SK-N-SH (cell line): ENCODE results near the gene PCDHGB2. TPM values are rescaled to one million over a fixed set of nuclear protein-coding genes. Genes with fewer than 3 reads are reported as not detected.
A peak's percentile ranks its signal among the peaks of the same experiment; 100 is the strongest.
"Not testable (repeated sequence)": the region's sequence is repeated elsewhere in the genome, so short reads cannot be mapped to it uniquely, and the experiment has no call there.

Experiments
- CTCF ChIA-PET: fragments of 300-600, 350-600 bp; formaldehyde crosslinking; extraction: SDS; loops from one replicate; lab custom pipeline; 2021; lab: Yijun Ruan, JAX
- POLR2A ChIA-PET: fragments of 350-600 bp; sonication (Branson Sonifier 250); formaldehyde crosslinking; extraction: SDS; loops from one replicate; lab custom pipeline; 2020; ENCODE audit warnings: antibody characterized with exemption, inconsistent platforms; lab: Yijun Ruan, JAX
- DNase-seq: peaks from one replicate; pipeline ENCODE4 v3.0.0; 2012
- H2AFZ ChIP-seq: fragments of 200-600 bp; sonication (generic); 2 replicates; pipeline ENCODE4 v1.8.1; 2016; ENCODE audit warnings: antibody characterized with exemption, mild to moderate bottlenecking, low read depth
- H3F3A ChIP-seq: fragments of 200-600 bp; sonication (generic); replicated peaks from 2 replicates; pipeline ENCODE3; 2016; ENCODE audit warnings: antibody characterized with exemption, mild to moderate bottlenecking; ENCODE audit not compliant: insufficient read depth
- H3K27ac ChIP-seq, 2 experiments: fragments of 200-500 bp in 1 of 2; fragments of 200-600 bp in 1 of 2; sonication (Bioruptor generic) in 1 of 2; sonication (generic), shearing (Covaris generic) in 1 of 2; 2 replicates each; pipeline versions ENCODE4 v1.5.1 to v1.6.1; 2014 to 2016; ENCODE audit warnings: low read depth in 2 of 2, inconsistent platforms in 1 of 2, low read length in 1 of 2, mild to moderate bottlenecking in 1 of 2, mixed read lengths in 1 of 2
- H3K27me3 ChIP-seq: fragments of 200-600 bp; sonication (generic), shearing (Covaris generic); 2 replicates; pipeline ENCODE4 v1.6.1; 2016; ENCODE audit warnings: mixed run types; ENCODE audit not compliant: insufficient read depth
- H3K36me3 ChIP-seq, 2 experiments: fragments of 200-500 bp in 1 of 2; fragments of 200-600 bp in 1 of 2; sonication (Bioruptor generic) in 1 of 2; sonication (generic) in 1 of 2; replicated peaks in 1 of 2; 2 replicates each; pipeline versions ENCODE3 to v1.5.1; 2014 to 2016; ENCODE audit warnings: low read length in 1 of 2, mild to moderate bottlenecking in 1 of 2; ENCODE audit not compliant: insufficient read depth in 2 of 2, control insufficient read depth in 1 of 2
- H3K4me1 ChIP-seq, 2 experiments: fragments of 200-500 bp in 1 of 2; fragments of 200-600 bp in 1 of 2; sonication (Bioruptor generic) in 1 of 2; sonication (generic), shearing (Covaris generic) in 1 of 2; 2 replicates each; pipeline versions ENCODE4 v1.5.1 to v1.6.1; 2014 to 2016; ENCODE audit warnings: low read depth in 1 of 2, low read length in 1 of 2, mixed run types in 1 of 2; ENCODE audit not compliant: insufficient read depth in 2 of 2, control insufficient read depth in 1 of 2
- H3K4me2 ChIP-seq: fragments of 200-600 bp; sonication (generic), shearing (Covaris generic); 2 replicates; pipeline ENCODE4 v1.6.1; 2017; ENCODE audit warnings: mixed run types
- H3K4me3 ChIP-seq, 2 experiments: fragments of 200-500 bp in 1 of 2; fragments of 200-600 bp in 1 of 2; sonication (Bioruptor generic) in 1 of 2; sonication (generic), shearing (Covaris generic) in 1 of 2; 2 replicates each; pipeline versions ENCODE4 v1.5.1 to v1.8.1; 2014 to 2016; ENCODE audit warnings: low read depth in 2 of 2, inconsistent platforms in 1 of 2, low read length in 1 of 2, mild to moderate bottlenecking in 1 of 2, mixed read lengths in 1 of 2, moderate library complexity in 1 of 2
- H3K79me2 ChIP-seq: fragments of 200-600 bp; sonication (generic); 2 replicates; pipeline ENCODE4 v1.8.1; 2017; ENCODE audit warnings: mild to moderate bottlenecking; ENCODE audit not compliant: insufficient read depth
- H3K9ac ChIP-seq: fragments of 200-600 bp; sonication (generic); 2 replicates; pipeline ENCODE4 v1.6.1; 2017; ENCODE audit warnings: mixed run types
- H3K9me2 ChIP-seq: fragments of 200-600 bp; sonication (generic); 2 replicates; pipeline ENCODE4 v1.6.1; 2017; ENCODE audit warnings: mixed run types
- H3K9me3 ChIP-seq: fragments of 200-600 bp; sonication (generic); 2 replicates; pipeline ENCODE4 v1.6.1; 2017; ENCODE audit warnings: mixed run types, mild to moderate bottlenecking, moderate library complexity
- H4K20me1 ChIP-seq: fragments of 200-600 bp; sonication (generic); 2 replicates; pipeline ENCODE4 v1.6.1; 2017; ENCODE audit warnings: mild to moderate bottlenecking, mixed run types; ENCODE audit not compliant: insufficient read depth
- CTCF ChIP-seq: fragments of 200-600 bp; sonication (generic); IDR thresholded peaks from 2 replicates; pipeline ENCODE4 v1.6.1; 2017; ENCODE audit warnings: antibody characterized with exemption, mild to moderate bottlenecking, moderate library complexity
- POLR2AphosphoS5 ChIP-seq: IDR thresholded peaks from 2 replicates; pipeline ENCODE4 v1.6.1; 2012; ENCODE audit warnings: low read depth, low read length
- RAD21 ChIP-seq: IDR thresholded peaks from 2 replicates; pipeline ENCODE4 v1.6.1; 2012; ENCODE audit warnings: mild to moderate bottlenecking, low read length
- SMC3 ChIP-seq: IDR thresholded peaks from 2 replicates; pipeline ENCODE4 v1.6.1; 2012; ENCODE audit warnings: low read depth, low read length, improper control_type of control experiment
- USF2 ChIP-seq: fragments of 150-350 bp; IDR thresholded peaks from 2 replicates; pipeline ENCODE4 v1.6.1; 2017; ENCODE audit warnings: antibody characterized with exemption, low read length, low read depth, borderline replicate concordance
- WGBS: methylation state at CpG from one replicate; pipeline ENCODE4 v1.1.6; 2017; ENCODE audit warnings: low lambda C conversion rate; 5-methylcytosine and 5-hydroxymethylcytosine counted together
- polyA plus RNA-seq, 3 experiments: library from polyadenylated mRNA; depleted of rRNA; stranded (reverse); fragments of >200 nt; gene quantifications; 2 replicates each; pipeline ENCODE4 v1.2.3, GENCODE V29; 2012

PCDHGB2 gene
- polyA plus RNA-seq, 1 of the 3 experiments (the other 2 are of a cell fraction) = 4.5 TPM

GRCh38 chr5:141346017-141346416 is 13.8 kb upstream of the PCDHGB2 start:
- H3K36me3 ChIP-seq, H3F3A ChIP-seq, H3K9ac ChIP-seq, DNase-seq, POLR2A ChIA-PET, H3K27me3 ChIP-seq, H3K9me3 ChIP-seq, H2AFZ ChIP-seq, H3K27ac ChIP-seq, H3K4me1 ChIP-seq, H3K9me2 ChIP-seq, H3K4me2 ChIP-seq, H3K79me2 ChIP-seq, H3K4me3 ChIP-seq, H4K20me1 ChIP-seq: not testable (repeated sequence)
- WGBS = 76% methylated on average over 9 of the region's 35 CpGs
- CTCF ChIA-PET = interaction anchor here (1.6 kb wide), 1 partner anchor 212 kb away, joined by 3 read pairs; no protein-coding TSS in a partner anchor

- Histone ChIP-seq H2AFZ (0 out of 2 replicates have a peak within 1 kb of the TSS, but pooled peaks have one; percentile 32), H3K27me3 (no peaks in the 10 kb centered on the region), H3F3A (no peaks in the 10 kb centered on the region), H3K9me3 (no peaks in the 10 kb centered on the region; the same call in 1 of the 2 replicates), H4K20me1 (no peaks in the 10 kb centered on the region), H3K9me2 (no peaks in the 10 kb centered on the region), H3K4me1 (no peaks in the 10 kb centered on the region), H3K9ac (no peak within 1 kb of the TSS), H3K4me3 (peak within 1 kb of the TSS in 1 of 2 experiments; percentile 6; a peak in 1 of 4 replicates), H3K79me2 (no peaks in the 10 kb centered on the region), H3K36me3 (no peaks in the 10 kb centered on the region), H3K4me2 (no peak within 1 kb of the TSS), H3K27ac (no peak within 1 kb of the TSS)
- ChIA-PET CTCF (interaction anchor here (0.5 to 2.7 kb wide), 9 partner anchors 14 to 217 kb away, joined by 3 to 13 read pairs (median 3); partner anchors contain the start of genes PCDHB9 and PCDHGB7), POLR2A (no interaction called here)
- peak; percentile 63 for DNase-seq
- WGBS = 60% methylated on average over 29 of the region's 29 CpGs
- peak; percentile 39 for TF ChIP-seq CTCF
- TF ChIP-seq RAD21 = peak; percentile 44
- no peak for TF ChIP-seq USF2
Observed at GRCh38 chr5:141349917-141350619, 9.7 kb upstream of the PCDHGB2 start, which contains the start of gene PCDHGB1. Gene PCDHGB1 (plus strand): TSS chr5:141350099. CDS start chr5:141350261, 162 bp downstream.

DNA sequence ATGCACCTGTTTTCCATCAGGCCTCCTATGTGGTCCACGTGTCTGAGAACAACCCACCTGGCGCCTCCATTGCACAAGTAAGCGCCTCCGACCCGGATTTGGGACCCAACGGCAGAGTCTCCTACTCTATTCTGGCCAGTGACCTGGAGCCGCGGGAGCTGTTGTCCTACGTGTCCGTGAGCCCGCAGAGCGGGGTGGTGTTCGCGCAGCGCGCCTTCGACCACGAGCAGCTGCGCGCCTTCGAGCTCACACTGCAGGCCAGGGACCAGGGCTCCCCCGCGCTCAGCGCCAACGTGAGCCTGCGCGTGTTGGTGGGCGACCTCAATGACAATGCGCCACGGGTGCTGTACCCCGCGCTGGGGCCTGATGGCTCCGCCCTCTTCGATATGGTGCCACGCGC is 8.2 kb upstream of the PCDHGB2 start:
- ChIA-PET POLR2A (no interaction called here), CTCF (interaction anchor here (2.7 kb wide), 1 partner anchor 213 kb away, joined by 13 read pairs; no protein-coding TSS in a partner anchor)
- WGBS = 91% methylated on average over 25 of the region's 36 CpGs

More for the DNA sequence above, 8.2 kb upstream of the PCDHGB2 start:
- no peaks in the 10 kb centered on the region for H3K27me3 ChIP-seq
- H3F3A ChIP-seq = no peaks in the 10 kb centered on the region
- H3K9ac ChIP-seq = no peak overlapping the region
- DNase-seq = no peak
- no peak overlapping the region; a peak in 1 of 4 replicates for H3K4me3 ChIP-seq
- H3K9me3 ChIP-seq = no peaks in the 10 kb centered on the region; the same call in 1 of the 2 replicates
- TF ChIP-seq POLR2AphosphoS5 (no peak), SMC3 (no peak)
- no peaks in the 10 kb centered on the region for H3K79me2 ChIP-seq
- no peak overlapping the region for H3K27ac ChIP-seq
- no peaks in the 10 kb centered on the region for H4K20me1 ChIP-seq
- no peak overlapping the region for H2AFZ ChIP-seq
- no peaks in the 10 kb centered on the region for H3K36me3 ChIP-seq
- no peaks in the 10 kb centered on the region for H3K4me1 ChIP-seq
- H3K9me2 ChIP-seq = no peaks in the 10 kb centered on the region
- no peak overlapping the region for H3K4me2 ChIP-seq
